SKM-1 (cell line): ENCODE measurements around the gene RBM26.
"Not testable (repeated sequence)": the region's sequence is repeated elsewhere in the genome, so short reads cannot be mapped to it uniquely, and the experiment has no call there.

ENCODE experiments used
- DNase-seq: peaks from one replicate; lab custom pipeline; 2025; ENCODE audit not compliant: unreplicated experiment; lab: John Stamatoyannopoulos, UW

The RBM26 gene

GRCh38 chr13:79387853-79388252 is 18.2 kb downstream of the RBM26 start:
- DNase-seq, result no peak

- no peak for DNase-seq
Observed at GRCh38 chr13:79386125-79386826, 19.8 kb downstream of the RBM26 start.

- no peak for DNase-seq
Observed at GRCh38 chr13:79385694-79386093, 20.4 kb downstream of the RBM26 start.

- DNase-seq, result no peak
Observed at GRCh38 chr13:79384022-79384610, 21.9 kb downstream of the RBM26 start.

- no peak for DNase-seq
Observed at GRCh38 chr13:79382545-79383275, 23.3 kb downstream of the RBM26 start.

GRCh38 chr13:79380997-79381396 is 25.1 kb downstream of the RBM26 start:
- DNase-seq, result no peak

GRCh38 chr13:79379274-79379673 is 26.8 kb downstream of the RBM26 start:
- no peak for DNase-seq

GRCh38 chr13:79376843-79377242 is 29.2 kb downstream of the RBM26 start:
- no peak for DNase-seq

GRCh38 chr13:79374578-79374977 is 31.5 kb downstream of the RBM26 start:
- DNase-seq, result no peak

- no peak for DNase-seq
Observed at GRCh38 chr13:79373916-79374315, 32.1 kb downstream of the RBM26 start.

GRCh38 chr13:79369226-79369625 is 36.8 kb downstream of the RBM26 start:
- no peak for DNase-seq

GRCh38 chr13:79365981-79366380 is 40.1 kb downstream of the RBM26 start:
- no peak for DNase-seq

- no peak for DNase-seq
Observed at GRCh38 chr13:79361299-79361698, 44.8 kb downstream of the RBM26 start.

- no peak for DNase-seq
Observed at GRCh38 chr13:79360095-79360494, 46.0 kb downstream of the RBM26 start.

- DNase-seq, result no peak
Observed at GRCh38 chr13:79359064-79359463, 47.0 kb downstream of the RBM26 start.

- no peak for DNase-seq
Observed at GRCh38 chr13:79354285-79354684, 51.8 kb downstream of the RBM26 start.

- no peak for DNase-seq
Observed at GRCh38 chr13:79353693-79354092, 52.4 kb downstream of the RBM26 start.

- DNase-seq, result no peak
Observed at GRCh38 chr13:79352107-79352506, 53.9 kb downstream of the RBM26 start.

- DNase-seq, result not testable (repeated sequence)
Observed at GRCh38 chr13:79349608-79350007, 56.4 kb downstream of the RBM26 start.

GRCh38 chr13:79349011-79349410 is 57.0 kb downstream of the RBM26 start:
- no peak for DNase-seq

GRCh38 chr13:79346300-79346914 is 59.6 kb downstream of the RBM26 start:
- DNase-seq, result no peak

GRCh38 chr13:79341202-79341601 is 64.9 kb downstream of the RBM26 start:
- DNase-seq, result no peak
